Fibroblast of the conjunctiva (primary cell): ENCODE measurements around the gene NUDT3.
"Not testable (repeated sequence)": the region's sequence is repeated elsewhere in the genome, so short reads cannot be mapped to it uniquely, and the experiment has no call there.

Experiments
- DNase-seq: peaks from one replicate; pipeline ENCODE4 v3.0.0-alpha.2; 2010; ENCODE audit warnings: low read depth

NUDT3 gene

GRCh38 chr6:34393191-34393965 is 909 bp upstream of the NUDT3 start:
- no peak for DNase-seq

DNA sequence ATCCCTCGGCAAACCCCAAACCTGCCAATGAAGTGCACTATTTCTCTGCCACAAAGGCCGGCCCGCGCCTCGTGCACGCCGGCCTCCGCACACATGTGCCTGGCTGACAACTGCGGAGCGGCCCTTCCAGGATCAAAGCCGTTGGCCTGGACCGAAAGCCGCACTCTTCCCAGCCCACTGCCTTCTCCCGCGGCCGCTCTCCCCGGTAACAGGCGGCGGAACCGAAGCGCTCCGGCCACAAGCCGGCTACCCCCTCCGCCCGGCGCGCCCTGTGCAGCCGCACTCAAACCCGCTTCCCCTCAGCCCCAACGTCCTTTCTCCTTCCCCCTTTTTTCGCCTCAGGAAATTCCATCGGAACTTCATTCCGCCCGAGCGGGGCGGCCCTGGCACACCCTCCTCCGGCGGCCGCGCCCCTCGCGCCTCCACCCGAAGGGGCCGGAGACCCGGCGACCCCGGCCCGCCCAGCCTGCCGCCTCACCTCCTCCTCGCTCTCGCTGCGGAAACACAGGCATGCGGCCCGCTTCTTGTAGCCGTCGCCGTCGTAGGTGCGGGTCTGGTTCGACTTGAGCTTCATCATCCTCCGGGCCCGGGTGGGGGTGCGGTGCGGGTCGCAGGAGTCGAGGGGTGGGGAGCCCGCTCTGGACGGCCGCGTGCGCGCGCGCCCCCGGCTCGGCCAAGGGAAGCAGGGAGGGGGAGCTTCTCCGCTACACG is 528 bp downstream of the NUDT3 start:
- no peak for DNase-seq

DNA sequence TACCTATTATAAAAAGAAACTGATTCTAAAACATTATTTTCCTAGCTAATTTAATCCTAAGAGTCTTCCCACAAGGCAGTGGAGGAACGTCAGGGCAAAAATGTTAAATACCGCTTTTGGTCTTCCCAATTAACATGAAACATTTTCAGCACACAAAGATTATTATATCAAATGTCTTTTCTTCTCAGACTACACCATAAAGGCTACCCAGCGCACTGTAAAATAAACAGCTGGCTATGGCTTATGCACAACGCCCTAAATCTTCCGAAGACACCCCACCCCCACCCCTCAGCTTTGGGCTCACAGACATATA is 1.0 kb downstream of the NUDT3 start:
- no peak for DNase-seq

DNA sequence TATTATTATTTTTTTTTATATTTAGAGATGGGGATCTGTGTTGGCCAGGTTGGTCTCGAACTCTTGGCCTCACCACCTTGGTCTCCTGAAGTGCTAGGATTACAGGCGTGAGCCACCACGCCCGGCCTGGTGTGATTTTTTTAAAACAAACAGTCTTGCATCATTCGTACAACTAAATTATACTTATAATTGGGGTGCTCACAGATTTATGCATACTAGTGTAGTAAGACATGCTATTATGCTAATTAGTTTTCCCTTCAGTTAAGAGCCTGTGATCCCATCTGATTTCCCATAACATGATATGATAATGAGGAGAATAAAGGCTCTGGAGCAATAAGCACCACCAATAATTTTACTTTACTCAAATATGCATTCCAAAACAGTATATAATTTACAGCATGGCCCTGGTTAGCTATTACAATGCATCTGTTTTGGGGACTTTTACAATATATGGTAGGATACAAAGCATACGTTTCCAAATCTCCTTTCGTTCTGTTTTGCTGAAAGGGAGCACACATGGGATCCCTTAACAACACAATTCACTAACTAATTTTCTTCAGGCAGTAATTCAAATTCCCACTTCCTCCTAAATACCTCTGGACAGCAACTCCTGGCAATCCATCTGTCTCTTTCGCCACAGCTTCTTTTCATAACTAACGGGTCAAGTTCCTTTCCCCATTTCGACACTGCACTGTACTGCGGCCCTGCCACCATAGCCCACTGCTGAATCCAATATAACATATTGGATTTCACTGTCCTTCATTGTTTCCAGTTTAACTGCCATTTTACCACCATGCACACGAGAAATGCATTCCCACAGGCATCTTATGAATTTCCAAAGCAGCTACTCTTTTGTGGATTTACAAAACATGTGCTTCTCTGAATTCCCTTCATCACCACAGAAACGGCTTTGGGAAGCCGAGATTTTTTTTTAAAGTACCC is 1.7 kb downstream of the NUDT3 start:
- DNase-seq: peak; percentile 70

DNA sequence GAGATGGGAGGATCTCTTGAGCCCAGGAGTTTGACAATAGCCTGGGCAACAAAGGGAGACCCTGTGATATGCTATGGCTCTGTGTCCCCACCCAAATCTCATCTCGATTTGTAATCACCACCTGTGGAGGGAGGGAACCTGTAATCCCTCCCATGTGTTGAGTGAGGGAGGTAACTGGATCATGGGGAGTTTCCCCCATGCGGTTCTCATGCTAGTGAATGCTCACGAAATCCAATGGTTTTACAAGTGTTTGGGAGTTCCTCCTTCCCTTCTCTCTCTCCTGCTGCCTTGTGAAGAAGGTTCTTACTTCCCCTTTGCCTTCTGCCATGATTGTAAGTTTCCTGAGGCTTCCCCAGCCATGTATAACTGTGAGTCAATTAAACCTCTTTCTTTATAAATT is 3.4 kb downstream of the NUDT3 start:
- no peak for DNase-seq

GRCh38 chr6:34388421-34388820 is 4.0 kb downstream of the NUDT3 start:
- no peak for DNase-seq

GRCh38 chr6:34386316-34387137 is 5.9 kb downstream of the NUDT3 start:
- DNase-seq: peak; percentile 70

GRCh38 chr6:34385793-34386195 is 6.7 kb downstream of the NUDT3 start:
- no peak for DNase-seq

DNA sequence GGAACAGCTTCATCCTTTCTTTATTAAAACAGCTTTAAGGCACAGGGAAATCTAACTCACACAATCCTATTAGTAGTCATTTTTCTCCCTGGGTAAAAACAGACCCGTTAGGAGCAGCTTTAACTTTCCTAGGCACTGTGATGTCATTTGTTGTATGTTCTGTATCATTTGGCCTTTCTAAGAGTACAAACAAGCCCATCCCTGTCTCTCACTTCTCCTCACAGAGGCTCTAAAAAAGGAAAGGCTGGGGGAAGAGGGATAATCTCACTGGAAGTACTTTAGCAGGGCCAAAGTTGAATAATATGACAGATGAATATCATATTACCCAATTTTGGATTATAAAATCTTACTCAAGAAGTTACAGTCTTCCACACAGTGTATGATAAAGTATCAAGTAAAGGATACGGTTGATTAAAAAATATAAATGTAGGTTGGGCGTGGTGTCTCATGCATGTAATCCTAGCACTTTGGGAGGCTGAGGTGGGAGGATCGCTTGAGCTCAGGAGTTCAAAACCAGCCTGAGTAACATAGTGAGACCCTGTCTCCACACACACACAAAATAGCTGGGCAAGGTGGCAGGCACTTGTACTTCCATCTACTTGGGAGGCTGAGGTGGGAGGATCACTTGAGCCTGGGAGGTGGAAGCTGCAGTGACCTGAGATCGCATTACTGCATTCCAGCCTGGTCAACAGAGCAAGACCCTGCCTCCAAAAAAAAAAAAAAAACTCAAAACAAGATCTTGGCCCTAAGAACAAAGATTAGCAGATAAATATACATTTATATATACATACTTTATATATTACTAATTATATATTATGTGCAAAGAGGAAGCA is 7.9 kb downstream of the NUDT3 start:
- DNase-seq: no peak

DNA sequence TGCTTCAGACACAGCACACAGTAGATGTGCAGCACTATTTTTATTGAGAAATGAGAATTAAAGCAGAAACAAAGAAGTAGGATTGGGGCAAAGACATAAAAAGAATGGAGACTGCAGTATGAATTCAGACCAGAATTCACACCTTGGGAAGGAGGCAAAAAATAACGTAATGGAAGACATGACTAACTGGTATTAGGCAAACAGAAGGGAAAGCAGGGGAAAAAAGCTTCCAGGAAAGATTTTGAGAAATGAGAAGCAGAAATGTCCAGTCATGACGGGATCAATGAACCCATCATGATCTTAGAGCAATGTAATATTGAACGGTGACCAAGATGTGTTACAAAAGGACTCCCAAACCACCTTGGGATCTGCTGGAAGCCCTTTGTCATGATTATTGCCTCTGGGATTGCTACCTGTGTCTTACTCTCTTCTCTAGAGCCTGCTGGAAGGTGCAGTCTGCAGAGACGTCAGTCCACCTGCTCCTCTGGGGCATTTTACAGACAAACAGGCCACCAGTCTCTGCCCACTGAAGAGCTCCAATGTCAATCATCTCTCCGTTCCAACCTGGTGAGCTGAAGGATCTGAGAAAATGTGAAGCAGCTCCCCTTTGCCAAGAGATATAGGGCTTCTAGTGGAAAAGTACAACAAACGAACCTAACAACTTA is 8.7 kb downstream of the NUDT3 start:
- no peak for DNase-seq

DNA sequence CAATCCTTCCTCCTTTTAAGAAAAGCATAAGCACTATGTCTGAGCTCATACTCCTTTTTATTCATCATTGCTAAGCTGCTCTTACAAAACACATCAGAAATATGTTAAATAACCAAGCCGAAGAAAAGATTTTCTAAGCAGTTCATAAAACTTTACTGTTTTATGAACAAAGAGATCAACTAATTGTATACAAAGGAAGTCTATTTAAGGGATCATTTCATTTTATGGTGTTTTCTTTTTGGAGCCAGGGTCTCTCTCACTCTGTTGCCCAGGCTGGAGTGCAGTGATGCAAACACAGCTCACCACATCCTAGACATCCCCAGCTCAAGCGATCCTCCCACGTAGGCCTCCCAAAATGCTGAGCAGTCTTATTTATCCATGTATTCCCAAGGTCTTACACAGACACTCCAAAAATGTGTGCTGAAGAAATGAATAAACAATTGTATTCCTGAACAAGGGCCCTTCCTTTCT is 9.3 kb downstream of the NUDT3 start:
- DNase-seq: no peak

GRCh38 chr6:34381081-34381480 is 11.4 kb downstream of the NUDT3 start:
- DNase-seq: no peak

DNA sequence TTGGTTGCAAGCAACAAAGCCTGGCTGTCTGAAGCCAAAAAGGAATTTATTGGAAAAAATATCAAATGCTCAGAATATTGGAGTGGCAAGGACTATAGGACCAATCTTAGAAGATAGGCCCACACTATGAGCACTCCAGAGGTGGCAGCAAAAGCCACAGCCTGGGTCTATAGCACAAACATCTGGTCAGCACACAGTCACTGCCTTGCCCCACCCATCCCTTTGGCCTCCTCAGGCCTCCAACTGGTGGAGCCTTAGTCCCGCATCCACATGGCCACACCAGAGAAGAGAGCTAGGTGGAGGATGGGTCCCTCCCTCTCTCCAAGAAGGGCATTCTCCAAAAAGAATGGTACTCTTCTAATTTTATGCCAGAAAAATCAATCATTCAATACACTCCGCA is 14.0 kb downstream of the NUDT3 start:
- no peak for DNase-seq

DNA sequence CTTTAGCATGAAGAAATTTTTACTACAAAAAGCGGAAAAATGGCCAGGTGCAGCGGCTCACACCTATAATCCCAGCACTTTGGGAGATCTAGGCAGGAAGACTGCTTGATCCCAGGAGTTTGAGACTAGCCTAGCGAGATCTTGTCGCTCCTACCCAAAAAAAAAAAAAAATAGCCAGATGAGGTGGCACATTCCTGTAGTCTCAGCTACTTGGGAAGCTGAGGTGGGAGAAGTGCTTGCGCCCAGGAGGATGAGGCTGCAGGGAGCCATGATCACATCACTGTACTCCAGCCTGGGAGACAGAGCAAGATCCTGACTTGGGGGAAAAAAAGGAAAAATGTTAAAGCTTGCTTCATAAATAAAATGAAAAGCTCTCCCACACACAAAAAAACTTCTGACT is 14.5 kb downstream of the NUDT3 start:
- DNase-seq: no peak

DNA sequence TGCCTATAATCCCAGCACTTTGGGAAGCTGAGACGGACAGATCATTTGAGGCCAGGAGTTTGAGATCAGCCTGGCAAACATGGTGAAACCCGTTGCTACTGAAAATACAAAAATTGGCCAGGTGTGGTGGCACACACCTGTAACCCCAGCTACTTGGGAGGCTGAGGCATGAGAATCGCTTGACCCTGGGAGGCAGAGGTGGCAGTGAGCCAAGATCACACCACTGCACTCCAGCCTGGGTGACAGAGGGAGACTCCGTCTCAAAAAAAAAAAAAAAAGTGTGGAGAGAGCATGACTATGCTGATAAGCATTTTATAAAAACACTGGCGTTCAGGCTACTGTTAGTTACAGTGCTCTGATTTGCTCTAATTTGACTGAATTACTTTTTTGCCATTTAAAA is 14.9 kb downstream of the NUDT3 start:
- DNase-seq: not testable (repeated sequence)

- no peak for DNase-seq
These were observed 16.6 kb downstream of the NUDT3 start for GRCh38 chr6:34375833-34376232.

DNA sequence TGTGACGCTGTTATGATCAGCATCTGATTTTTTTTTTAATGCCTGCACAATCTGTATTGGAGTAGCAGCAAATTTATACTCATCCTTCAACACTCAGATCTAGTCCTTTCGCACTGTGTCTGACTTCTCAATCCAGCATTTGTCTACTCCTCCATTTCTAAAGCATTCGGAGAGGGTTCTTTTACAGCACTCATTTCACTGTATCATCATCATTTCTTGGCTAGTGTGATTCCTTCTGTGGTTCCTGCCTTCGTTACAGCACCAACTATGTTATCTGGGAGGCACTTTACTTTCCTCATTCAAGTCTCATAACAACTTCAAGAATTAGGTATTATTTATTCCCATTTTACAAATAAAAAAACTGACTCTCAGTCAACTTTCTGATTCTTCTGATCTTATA is 18.0 kb downstream of the NUDT3 start:
- DNase-seq: no peak

GRCh38 chr6:34374069-34374468 is 18.4 kb downstream of the NUDT3 start:
- DNase-seq: no peak

DNA sequence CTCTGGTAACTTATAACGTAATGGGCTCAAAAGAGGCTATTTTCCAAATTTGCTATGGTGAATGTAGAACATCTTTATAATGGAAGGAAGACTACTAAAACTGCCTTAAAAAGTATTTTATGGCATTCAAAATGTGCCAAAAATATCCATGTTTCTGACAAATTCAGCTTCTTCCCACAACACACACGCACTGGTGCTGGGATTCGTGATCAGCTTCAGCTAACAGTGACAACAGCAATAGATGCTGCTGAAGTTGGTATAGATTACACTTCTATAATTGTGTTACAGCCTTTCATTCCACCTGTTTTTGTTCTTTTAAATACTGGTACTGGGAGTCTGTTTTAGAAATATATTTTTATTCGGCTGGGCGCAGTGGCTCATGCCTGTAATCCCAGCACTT is 19.0 kb downstream of the NUDT3 start:
- DNase-seq: no peak

GRCh38 chr6:34371865-34372264 is 20.6 kb downstream of the NUDT3 start:
- DNase-seq: not testable (repeated sequence)
